ENCODE data around the gene CFP.

The CFP gene

GRCh38 chrX:47586043-47586787 lies 43.5 kb downstream of the CFP start:
- no peak for TF ChIP-seq CTCF (conservative IDR thresholded peaks at IDR 0.05)
- TF ChIP-seq ZFX (IDR thresholded peaks at IDR 0.05), result no peak
- H3K27ac ChIP-seq, result no peak overlapping the region

- TF ChIP-seq CTCF (conservative IDR thresholded peaks at IDR 0.05), result no peak
- no peak for TF ChIP-seq ZFX (IDR thresholded peaks at IDR 0.05)
- H3K27ac ChIP-seq, result no peak overlapping the region
Observed at GRCh38 chrX:47585273-47585672, 44.5 kb downstream of the CFP start.

- H3K27ac ChIP-seq, result no peak overlapping the region
- no peak for TF ChIP-seq ZFX (IDR thresholded peaks at IDR 0.05)
- TF ChIP-seq CTCF (conservative IDR thresholded peaks at IDR 0.05), result no peak
Observed at GRCh38 chrX:47584714-47585113, 45.0 kb downstream of the CFP start.

- H3K27ac ChIP-seq, result no peak overlapping the region
Observed at GRCh38 chrX:47583240-47583861, 46.4 kb downstream of the CFP start.

GRCh38 chrX:47581731-47582647 lies 47.7 kb downstream of the CFP start, which contains the start of gene TIMP1:
TIMP1 (plus strand) TSS chrX:47582436; CDS start chrX:47583416, 980 bp downstream.
- no peak for TF ChIP-seq CTCF (conservative IDR thresholded peaks at IDR 0.05)
- TF ChIP-seq ZFX (IDR thresholded peaks at IDR 0.05), result no peak
- H3K27ac ChIP-seq, result no peak within 1 kb of the TSS

More at GRCh38 chrX:47583240-47583861, 46.4 kb downstream of the CFP start:
- no peak for TF ChIP-seq CTCF (conservative IDR thresholded peaks at IDR 0.05)

- no peak overlapping the region for H3K27ac ChIP-seq
- no peak for TF ChIP-seq ZFX (IDR thresholded peaks at IDR 0.05)
- no peak for TF ChIP-seq CTCF (conservative IDR thresholded peaks at IDR 0.05)
Observed at GRCh38 chrX:47579537-47579936, 50.2 kb downstream of the CFP start.

All from C4-2B (cell line).